Measurements from ENCODE around the gene RAD51D. TPM values are rescaled to one million over a fixed set of nuclear protein-coding genes. Genes with fewer than 3 reads are reported as not detected.
"Not testable (repeated sequence)": the region's sequence is repeated elsewhere in the genome, so short reads cannot be mapped to it uniquely, and the experiment has no call there.

Gene RAD51D
- total and polyA plus RNA-seq, 3 experiments from 2014 or later, result 11.9 to 29.8 (median 27.5) TPM

DNA sequence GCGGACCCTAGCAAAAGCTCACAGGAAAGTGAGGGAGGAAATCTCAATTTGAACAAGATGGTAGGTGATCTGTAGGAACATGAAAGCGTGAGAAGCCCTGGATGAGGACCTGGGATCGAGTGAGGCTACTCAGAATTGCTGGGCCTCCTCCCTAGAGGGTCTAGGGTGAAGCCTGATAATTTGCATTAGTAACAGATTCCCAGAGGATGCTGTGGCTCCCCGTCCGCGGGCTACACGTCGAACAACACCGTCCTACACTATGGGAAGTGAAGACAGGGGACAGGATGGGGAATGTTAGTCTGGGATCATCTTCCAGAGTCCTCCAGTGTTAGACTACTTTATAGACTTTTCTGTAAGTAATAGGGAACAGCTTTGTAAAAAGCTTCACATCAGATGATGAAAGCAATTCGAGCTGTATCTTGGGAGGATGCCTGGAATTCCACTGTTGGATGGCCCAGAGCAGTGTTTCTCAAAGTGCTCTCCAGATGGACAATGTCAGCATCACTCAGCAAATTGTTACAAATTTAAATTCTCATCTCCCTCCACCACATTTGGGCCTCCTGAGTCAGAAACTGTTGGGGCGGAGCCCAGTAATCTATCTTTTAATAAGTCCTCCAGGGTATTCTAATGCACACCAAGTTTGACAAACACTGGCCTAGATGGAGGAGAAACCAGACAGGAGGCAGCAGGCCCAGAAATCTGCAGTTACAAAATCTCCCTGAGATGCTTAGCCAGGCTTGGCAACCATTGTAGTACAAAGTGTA is 8.3 kb upstream of the RAD51D start:
- POLR2A ChIA-PET, result no interaction called here
- no peak for DNase-seq

GRCh38 chr17:35121315-35121714 is 1.7 kb upstream of the RAD51D start, which contains the start of gene FNDC8:
FNDC8 (plus strand) TSS chr17:35121615; CDS start chr17:35121694, 79 bp downstream.
- Histone ChIP-seq H3K27ac (ENCODE audit: low read depth, low read length) (no peak within 1 kb of the TSS), H3K9me3 (ENCODE audit: low read length) (no peaks in the 10 kb centered on the region), H3K4me1 (ENCODE audit: insufficient read depth, low read length) (peaks cover 22% of the 10 kb centered on the region), H3K36me3 (ENCODE audit: insufficient read depth, low read length) (no peaks in the 10 kb centered on the region), H3K27me3 (ENCODE audit: insufficient read depth, low read length, poor library complexity, severe bottlenecking) (no peaks in the 10 kb centered on the region), H3K4me3 (ENCODE audit: low read length) (no peak within 1 kb of the TSS)
- no peak for DNase-seq
- peak within 1 kb of the TSS in 6 of 7 donors; percentile 41 to 69 (median 59) for H3K4me3 Mint-ChIP-seq
- H3K36me3 Mint-ChIP-seq, result peaks cover 0 to 7% (median 0%) of the 10 kb centered on the region in 3 donors
- CTCF ChIA-PET, result interaction anchor here (4.9 to 6.0 kb wide), 2 partner anchors 123 to 579 kb away, joined by 36 to 93 read pairs; no protein-coding TSS in a partner anchor
- H3K9me3 Mint-ChIP-seq, result no peaks in the 10 kb centered on the region
- POLR2A ChIA-PET, result no interaction called here
- H3K27me3 Mint-ChIP-seq, result peaks cover 0 to 2% of the 10 kb centered on the region in 2 donors
- H3K4me1 Mint-ChIP-seq, result peaks cover 22 to 32% (median 31%) of the 10 kb centered on the region in 3 donors
- peak within 1 kb of the TSS in 3 of 8 donors; percentile 7 to 78 (median 48) for H3K27ac Mint-ChIP-seq

More for the DNA sequence above, 8.3 kb upstream of the RAD51D start:
- Histone ChIP-seq H3K27me3 (ENCODE audit: insufficient read depth, low read length, poor library complexity, severe bottlenecking) (no peaks in the 10 kb centered on the region), H3K36me3 (ENCODE audit: insufficient read depth, low read length) (peaks cover 5% of the 10 kb centered on the region), H3K27ac (ENCODE audit: low read depth, low read length) (no peak overlapping the region), H3K4me1 (ENCODE audit: insufficient read depth, low read length) (no peaks in the 10 kb centered on the region), H3K4me3 (ENCODE audit: low read length) (no peak overlapping the region), H3K9me3 (ENCODE audit: low read length) (no peaks in the 10 kb centered on the region)
- Mint-ChIP-seq H3K9me3 (no peaks in the 10 kb centered on the region), H3K36me3 (peaks cover 0 to 24% (median 7%) of the 10 kb centered on the region in 3 donors), H3K4me1 (no peaks in the 10 kb centered on the region), H3K4me3 (no peak overlapping the region), H3K27ac (peak overlapping the region in 1 of 8 donors; percentile 89), H3K27me3 (no peaks in the 10 kb centered on the region)
- CTCF ChIA-PET, result interaction anchor here (0.8 to 3.1 kb wide), 4 partner anchors 8 to 619 kb away, joined by 3 to 22 read pairs (median 3); partner anchors contain the start of genes RAD51D and RFFL

GRCh38 chr17:35117984-35118383 is 1.7 kb downstream of the RAD51D start:
- POLR2A ChIA-PET, result interaction anchor here (1.7 kb wide), 1 partner anchor 28 kb away, joined by 5 read pairs; no protein-coding TSS in a partner anchor
- peak overlapping the region in 7 of 8 donors; percentile 33 to 88 (median 59) for H3K27ac Mint-ChIP-seq
- DNase-seq, result peak in 1 of 5 donors; percentile 18

DNA sequence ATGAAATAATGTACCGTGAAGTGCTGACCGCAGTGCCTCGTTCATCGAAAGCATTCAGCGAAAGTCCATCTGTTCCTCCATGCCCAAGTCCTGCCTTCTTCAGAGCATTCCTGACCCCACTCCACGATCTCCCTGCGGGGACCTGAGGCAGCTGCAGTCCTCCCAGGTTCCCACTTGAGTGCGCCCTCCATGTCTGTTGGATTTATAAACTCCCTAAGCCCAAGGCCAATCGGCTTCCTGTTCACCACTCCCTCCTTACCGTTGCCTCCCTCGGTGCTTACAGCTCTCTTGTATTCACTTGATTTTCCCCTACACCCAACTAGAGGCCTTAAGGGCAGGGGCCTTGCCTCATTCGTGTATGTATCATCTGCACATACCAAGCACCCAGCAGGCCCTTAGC is 2.8 kb downstream of the RAD51D start:
- Histone ChIP-seq H3K9me3 (ENCODE audit: low read length) (no peaks in the 10 kb centered on the region), H3K4me3 (ENCODE audit: low read length) (no peak overlapping the region), H3K4me1 (ENCODE audit: insufficient read depth, low read length) (peaks cover 22% of the 10 kb centered on the region), H3K27me3 (ENCODE audit: insufficient read depth, low read length, poor library complexity, severe bottlenecking) (no peaks in the 10 kb centered on the region), H3K36me3 (ENCODE audit: insufficient read depth, low read length) (no peaks in the 10 kb centered on the region), H3K27ac (ENCODE audit: low read depth, low read length) (no peak overlapping the region)
- Mint-ChIP-seq H3K27me3 (peaks cover 0 to 2% of the 10 kb centered on the region in 2 donors), H3K27ac (peak overlapping the region in 6 of 8 donors; percentile 5 to 66 (median 40)), H3K9me3 (no peaks in the 10 kb centered on the region), H3K36me3 (peaks cover 0 to 22% (median 0%) of the 10 kb centered on the region in 3 donors), H3K4me1 (peaks cover 29 to 49% (median 46%) of the 10 kb centered on the region in 3 donors), H3K4me3 (peak overlapping the region in 3 of 7 donors; percentile 14 to 34 (median 19))
- ChIA-PET CTCF (interaction anchor here (1.0 to 6.0 kb wide), 4 partner anchors 10 to 697 kb away, joined by 3 to 93 read pairs (median 20); no protein-coding TSS in a partner anchor), POLR2A (no interaction called here)
- DNase-seq, result no peak

More at GRCh38 chr17:35117984-35118383, 1.7 kb downstream of the RAD51D start:
- peaks cover 0 to 2% of the 10 kb centered on the region in 2 donors for H3K27me3 Mint-ChIP-seq
- H3K4me3 Mint-ChIP-seq, result peak overlapping the region; percentile 91 to 96 (median 95)
- Histone ChIP-seq H3K27me3 (ENCODE audit: insufficient read depth, low read length, poor library complexity, severe bottlenecking) (no peaks in the 10 kb centered on the region), H3K36me3 (ENCODE audit: insufficient read depth, low read length) (no peaks in the 10 kb centered on the region), H3K27ac (ENCODE audit: low read depth, low read length) (no peak overlapping the region), H3K4me1 (ENCODE audit: insufficient read depth, low read length) (peaks cover 22% of the 10 kb centered on the region), H3K4me3 (ENCODE audit: low read length) (no peak overlapping the region), H3K9me3 (ENCODE audit: low read length) (no peaks in the 10 kb centered on the region)
- H3K36me3 Mint-ChIP-seq, result peaks cover 0 to 17% (median 0%) of the 10 kb centered on the region in 3 donors
- no peaks in the 10 kb centered on the region for H3K9me3 Mint-ChIP-seq
- peaks cover 29 to 44% (median 41%) of the 10 kb centered on the region in 3 donors for H3K4me1 Mint-ChIP-seq
- CTCF ChIA-PET, result interaction anchor here (1.0 to 6.0 kb wide), 8 partner anchors 12 to 575 kb away, joined by 3 to 93 read pairs (median 18); partner anchors contain the start of genes LIG3 and RFFL

DNA sequence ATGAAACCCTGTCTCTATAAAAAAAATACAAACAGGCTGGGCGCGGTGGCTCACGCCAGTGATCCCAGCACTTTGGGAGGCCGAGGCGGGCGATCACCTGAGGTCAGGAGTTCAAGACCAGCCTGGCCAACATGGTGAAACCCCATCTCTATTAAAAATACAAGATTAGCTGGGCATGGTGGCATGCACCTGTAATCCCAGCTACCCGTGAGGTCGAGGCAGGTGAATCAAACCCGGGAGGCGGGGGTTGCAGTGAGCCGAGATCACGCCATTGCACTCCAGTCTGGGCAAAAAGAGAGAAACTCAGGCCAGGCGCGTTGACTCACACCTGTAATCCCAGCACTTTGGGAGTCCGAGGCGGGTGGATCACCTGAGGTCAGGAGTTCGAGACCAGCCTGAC is 8.9 kb downstream of the RAD51D start:
- not testable (repeated sequence) for H3K27me3 ChIP-seq (ENCODE audit: insufficient read depth, low read length, poor library complexity, severe bottlenecking); H3K27me3 Mint-ChIP-seq; H3K9me3 ChIP-seq (ENCODE audit: low read length); H3K27ac Mint-ChIP-seq; H3K4me3 ChIP-seq (ENCODE audit: low read length); H3K4me3 Mint-ChIP-seq; DNase-seq; H3K4me1 ChIP-seq (ENCODE audit: insufficient read depth, low read length); H3K9me3 Mint-ChIP-seq; H3K36me3 ChIP-seq (ENCODE audit: insufficient read depth, low read length); H3K27ac ChIP-seq (ENCODE audit: low read depth, low read length)
- CTCF ChIA-PET, result interaction anchor here (1.0 kb wide), 1 partner anchor 9 kb away, joined by 4 read pairs; no protein-coding TSS in a partner anchor
- Mint-ChIP-seq H3K36me3 (peaks cover 9 to 28% (median 11%) of the 10 kb centered on the region in 3 donors), H3K4me1 (peaks cover 7 to 17% (median 13%) of the 10 kb centered on the region in 3 donors)
- POLR2A ChIA-PET, result interaction anchor here (0.7 kb wide), 1 partner anchor 473 kb away, joined by 4 read pairs; no protein-coding TSS in a partner anchor

DNA sequence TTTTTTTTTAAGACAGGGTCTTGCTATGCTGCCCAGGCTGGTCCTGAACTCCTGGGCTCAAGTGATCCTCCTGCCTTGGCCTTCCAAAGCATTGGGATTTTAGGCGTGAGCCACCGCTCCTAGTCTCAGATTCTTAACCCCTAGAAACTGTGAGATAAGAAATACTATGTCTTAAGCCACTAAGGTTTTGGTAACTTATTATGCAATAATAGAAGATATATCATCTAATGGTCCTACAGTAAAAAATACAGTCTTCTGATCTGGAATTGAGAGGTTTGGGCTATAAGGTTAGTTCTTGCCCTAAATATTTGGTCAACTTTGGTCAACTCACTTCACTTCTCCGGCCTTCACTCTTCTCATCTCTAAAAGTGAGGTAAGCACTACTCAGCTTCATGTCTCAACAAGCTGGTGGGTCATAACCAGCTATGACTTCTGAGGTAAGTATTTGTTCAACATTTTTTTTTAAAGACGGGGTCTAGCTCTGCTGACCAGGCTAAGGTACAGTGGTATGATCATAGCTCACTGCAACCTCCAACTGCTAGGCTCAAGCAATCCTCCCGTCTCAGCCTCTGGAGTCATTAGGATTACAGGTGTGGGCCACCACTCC is 14.7 kb downstream of the RAD51D start:
- Histone ChIP-seq H3K27ac (ENCODE audit: low read depth, low read length) (no peak overlapping the region), H3K9me3 (ENCODE audit: low read length) (no peaks in the 10 kb centered on the region), H3K4me1 (ENCODE audit: insufficient read depth, low read length) (no peaks in the 10 kb centered on the region), H3K27me3 (ENCODE audit: insufficient read depth, low read length, poor library complexity, severe bottlenecking) (no peaks in the 10 kb centered on the region), H3K36me3 (ENCODE audit: insufficient read depth, low read length) (peaks cover 8% of the 10 kb centered on the region), H3K4me3 (ENCODE audit: low read length) (no peak overlapping the region)
- no peak for DNase-seq
- H3K4me1 Mint-ChIP-seq, result peaks cover 2 to 9% (median 4%) of the 10 kb centered on the region in 3 donors
- H3K9me3 Mint-ChIP-seq, result no peaks in the 10 kb centered on the region
- peak overlapping the region in 1 of 8 donors; percentile 66 for H3K27ac Mint-ChIP-seq
- CTCF ChIA-PET, result interaction anchor here (1.9 to 3.0 kb wide), 2 partner anchors 14 to 15 kb away, joined by 6 to 13 read pairs; partner anchors contain the start of gene RAD51D
- no peak overlapping the region for H3K4me3 Mint-ChIP-seq
- no peaks in the 10 kb centered on the region for H3K27me3 Mint-ChIP-seq
- peaks cover 11 to 68% (median 28%) of the 10 kb centered on the region in 3 donors for H3K36me3 Mint-ChIP-seq
- POLR2A ChIA-PET, result no interaction called here

GRCh38 chr17:35103271-35103670 is 16.4 kb downstream of the RAD51D start:
- H3K4me1 ChIP-seq (ENCODE audit: insufficient read depth, low read length), result no peaks in the 10 kb centered on the region
- ChIA-PET POLR2A (no interaction called here), CTCF (interaction anchor here (1.0 to 2.1 kb wide), 3 partner anchors 13 to 38 kb away, joined by 3 to 8 read pairs (median 6); partner anchors contain the start of genes NLE1 and RAD51D)
- Mint-ChIP-seq H3K27me3 (no peaks in the 10 kb centered on the region), H3K36me3 (peaks cover 15 to 79% (median 31%) of the 10 kb centered on the region in 3 donors), H3K4me3 (no peak overlapping the region), H3K27ac (peak overlapping the region in 1 of 8 donors; percentile 38), H3K9me3 (no peaks in the 10 kb centered on the region), H3K4me1 (peaks cover 2 to 4% (median 4%) of the 10 kb centered on the region in 3 donors)
- H3K9me3 ChIP-seq (ENCODE audit: low read length), result no peaks in the 10 kb centered on the region
- no peak for DNase-seq
- no peaks in the 10 kb centered on the region for H3K27me3 ChIP-seq (ENCODE audit: insufficient read depth, low read length, poor library complexity, severe bottlenecking)
- no peak overlapping the region for H3K27ac ChIP-seq (ENCODE audit: low read depth, low read length)
- H3K4me3 ChIP-seq (ENCODE audit: low read length), result no peak overlapping the region
- H3K36me3 ChIP-seq (ENCODE audit: insufficient read depth, low read length), result peaks cover 8% of the 10 kb centered on the region

Measured in CD8-positive, alpha-beta memory T cell (primary cell).